GM21528 (cell line): ENCODE data around the gene FAF1.
"Not testable (repeated sequence)": the region's sequence is repeated elsewhere in the genome, so short reads cannot be mapped to it uniquely, and the experiment has no call there.

ENCODE experiments used
- ATAC-seq: cut with Tn5 transposase; IDR thresholded peaks from one replicate; pipeline ENCODE4 v1.9.1; 2021; ENCODE audit warnings: mild to moderate bottlenecking, moderate library complexity; ENCODE audit not compliant: unreplicated experiment, low FRiP score

The FAF1 gene

GRCh38 chr1:50603274-50604271 lies 356.5 kb downstream of the FAF1 start:
- no peak for ATAC-seq

- no peak for ATAC-seq
These were observed 360.5 kb downstream of the FAF1 start for GRCh38 chr1:50599546-50599945.

GRCh38 chr1:50595874-50596273 lies 364.2 kb downstream of the FAF1 start:
- no peak for ATAC-seq

GRCh38 chr1:50593515-50593914 lies 366.6 kb downstream of the FAF1 start:
- no peak for ATAC-seq

- ATAC-seq = no peak
These were observed 368.5 kb downstream of the FAF1 start for GRCh38 chr1:50591598-50591997.

- ATAC-seq = no peak
These were observed 377.7 kb downstream of the FAF1 start for GRCh38 chr1:50582346-50582745.

GRCh38 chr1:50570066-50570468 lies 390.0 kb downstream of the FAF1 start:
- ATAC-seq = no peak

- no peak for ATAC-seq
These were observed 391.3 kb downstream of the FAF1 start for GRCh38 chr1:50568782-50569181.

- ATAC-seq = no peak
These were observed 393.7 kb downstream of the FAF1 start for GRCh38 chr1:50566405-50566804.

- ATAC-seq = no peak
These were observed 395.6 kb downstream of the FAF1 start for GRCh38 chr1:50564417-50564816.

GRCh38 chr1:50562106-50562505 lies 398.0 kb downstream of the FAF1 start:
- ATAC-seq = no peak

GRCh38 chr1:50559421-50559820 lies 400.6 kb downstream of the FAF1 start:
- ATAC-seq = no peak

GRCh38 chr1:50553921-50554320 lies 406.1 kb downstream of the FAF1 start:
- no peak for ATAC-seq

- ATAC-seq = no peak
These were observed 411.8 kb downstream of the FAF1 start for GRCh38 chr1:50548243-50548642.

GRCh38 chr1:50542362-50542761 lies 417.7 kb downstream of the FAF1 start:
- no peak for ATAC-seq

- no peak for ATAC-seq
These were observed 421.6 kb downstream of the FAF1 start for GRCh38 chr1:50538476-50538875.

- ATAC-seq = no peak
These were observed 428.5 kb downstream of the FAF1 start for GRCh38 chr1:50531601-50532000.

GRCh38 chr1:50531027-50531426 lies 429.0 kb downstream of the FAF1 start:
- no peak for ATAC-seq

GRCh38 chr1:50529510-50529909 lies 430.6 kb downstream of the FAF1 start:
- no peak for ATAC-seq

GRCh38 chr1:50527987-50528320 lies 432.1 kb downstream of the FAF1 start:
- not testable (repeated sequence) for ATAC-seq

- ATAC-seq = no peak
These were observed 432.6 kb downstream of the FAF1 start for GRCh38 chr1:50527249-50527986.

- no peak for ATAC-seq
These were observed 433.6 kb downstream of the FAF1 start for GRCh38 chr1:50526431-50526830.
